HEK293T (cell line): ENCODE data around the gene KRT27.

Experiments
- CTCF ChIA-PET: fragments of 350-600 bp; formaldehyde crosslinking; extraction: SDS; loops from one replicate; lab custom pipeline; 2021; ENCODE audit warnings: antibody characterized with exemption, inconsistent platforms; lab: Yijun Ruan, JAX
- POLR2A ChIA-PET: fragments of 350-600 bp; formaldehyde crosslinking; extraction: SDS; loops from one replicate; lab custom pipeline; 2020; ENCODE audit warnings: antibody characterized with exemption, inconsistent platforms; lab: Yijun Ruan, JAX
- DNase-seq: peaks from one replicate; pipeline ENCODE4 v3.0.0; 2012; ENCODE audit warnings: mixed read lengths; ENCODE audit errors: extremely low spot score
- ARNT ChIP-seq: fragments of 450-650 bp; IDR thresholded peaks from 2 replicates; pipeline ENCODE4 v1.6.1; 2017; ENCODE audit warnings: mild to moderate bottlenecking
- BHLHE40 ChIP-seq: fragments of 450-650 bp; IDR thresholded peaks from 2 replicates; pipeline ENCODE4 v1.6.1; 2016; ENCODE audit warnings: mild to moderate bottlenecking, moderate library complexity, borderline replicate concordance
- CTBP1 ChIP-seq: fragments of 450-650 bp; IDR thresholded peaks from 2 replicates; pipeline ENCODE4 v1.6.1; 2016; ENCODE audit warnings: borderline replicate concordance
- ELF4 ChIP-seq: fragments of 450-650 bp; IDR thresholded peaks from 2 replicates; pipeline ENCODE4 v1.6.1; 2017; ENCODE audit warnings: antibody characterized with exemption
- FOXA1 ChIP-seq: fragments of 450-650 bp; IDR thresholded peaks from 2 replicates; pipeline ENCODE4 v1.6.1; 2016; ENCODE audit warnings: mild to moderate bottlenecking
- FOXK2 ChIP-seq: fragments of 450-650 bp; IDR thresholded peaks from 2 replicates; pipeline ENCODE4 v1.6.1; 2016; ENCODE audit warnings: mild to moderate bottlenecking
- FOXM1 ChIP-seq: fragments of 450-650 bp; IDR thresholded peaks from 2 replicates; pipeline ENCODE4 v1.6.1; 2017; ENCODE audit warnings: mild to moderate bottlenecking, borderline replicate concordance
- HDGF ChIP-seq: fragments of 450-650 bp; IDR thresholded peaks from 2 replicates; pipeline ENCODE4 v1.6.1; 2017; ENCODE audit warnings: antibody characterized with exemption, borderline replicate concordance
- L3MBTL2 ChIP-seq: fragments of 450-650 bp; conservative IDR thresholded peaks from 2 replicates; pipeline ENCODE4 v1.6.1; 2016; ENCODE audit warnings: mild to moderate bottlenecking
- LEF1 ChIP-seq: fragments of 450-650 bp; IDR thresholded peaks from 2 replicates; pipeline ENCODE4 v1.6.1; 2017; ENCODE audit warnings: mild to moderate bottlenecking, borderline replicate concordance
- NFRKB ChIP-seq: fragments of 450-650 bp; IDR thresholded peaks from 2 replicates; pipeline ENCODE4 v1.6.1; 2016; ENCODE audit warnings: mild to moderate bottlenecking, moderate library complexity
- SP1 ChIP-seq: fragments of 450-650 bp; IDR thresholded peaks from 2 replicates; pipeline ENCODE4 v1.6.1; 2017
- SUZ12 ChIP-seq: fragments of 450-650 bp; IDR thresholded peaks from 2 replicates; pipeline ENCODE4 v1.6.1; 2016; ENCODE audit warnings: mild to moderate bottlenecking
- TARDBP ChIP-seq: fragments of 450-650 bp; IDR thresholded peaks from 2 replicates; pipeline ENCODE4 v1.6.1; 2016
- ZNF384 ChIP-seq: fragments of 450-650 bp; IDR thresholded peaks from 2 replicates; pipeline ENCODE4 v1.6.1; 2016
- TF ChIP-seq, protein P1 (sequence below): fragments of 450-650 bp; IDR thresholded peaks from 2 replicates; pipeline ENCODE4 v1.6.1; 2016

KRT27 gene

DNA sequence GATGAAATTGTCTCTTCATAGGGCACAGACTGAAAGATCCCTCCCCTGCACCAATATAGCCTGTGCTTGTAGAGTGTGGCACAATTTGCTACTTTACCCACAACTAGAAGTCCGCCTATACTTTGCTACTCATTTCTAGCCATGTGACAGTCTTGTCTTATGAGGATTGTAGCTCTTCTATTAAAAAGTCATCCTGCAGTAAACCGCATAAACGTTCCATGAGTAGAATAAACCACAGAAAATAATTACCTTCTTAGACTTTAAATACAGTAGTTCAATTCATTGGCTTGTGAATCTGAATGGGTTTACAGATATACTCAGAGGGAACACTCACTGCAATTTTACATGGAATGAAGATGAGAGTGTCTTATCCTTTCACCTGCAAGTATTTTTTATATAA, 4.4 kb downstream of the KRT27 start:
- TF ChIP-seq FOXK2 (no peak), SP1 (no peak), ZNF384 (no peak), HDGF (no peak), FOXM1 (no peak), CTBP1 (no peak), ARNT (no peak), BHLHE40 (no peak), ELF4 (no peak), FOXA1 (no peak), L3MBTL2 (no peak), TARDBP (no peak)
- TF ChIP-seq, protein P1, sequence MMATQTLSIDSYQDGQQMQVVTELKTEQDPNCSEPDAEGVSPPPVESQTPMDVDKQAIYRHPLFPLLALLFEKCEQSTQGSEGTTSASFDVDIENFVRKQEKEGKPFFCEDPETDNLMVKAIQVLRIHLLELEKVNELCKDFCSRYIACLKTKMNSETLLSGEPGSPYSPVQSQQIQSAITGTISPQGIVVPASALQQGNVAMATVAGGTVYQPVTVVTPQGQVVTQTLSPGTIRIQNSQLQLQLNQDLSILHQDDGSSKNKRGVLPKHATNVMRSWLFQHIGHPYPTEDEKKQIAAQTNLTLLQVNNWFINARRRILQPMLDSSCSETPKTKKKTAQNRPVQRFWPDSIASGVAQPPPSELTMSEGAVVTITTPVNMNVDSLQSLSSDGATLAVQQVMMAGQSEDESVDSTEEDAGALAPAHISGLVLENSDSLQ = no peak
- ChIA-PET CTCF (no interaction called here), POLR2A (no interaction called here)
- DNase-seq = no peak

DNA sequence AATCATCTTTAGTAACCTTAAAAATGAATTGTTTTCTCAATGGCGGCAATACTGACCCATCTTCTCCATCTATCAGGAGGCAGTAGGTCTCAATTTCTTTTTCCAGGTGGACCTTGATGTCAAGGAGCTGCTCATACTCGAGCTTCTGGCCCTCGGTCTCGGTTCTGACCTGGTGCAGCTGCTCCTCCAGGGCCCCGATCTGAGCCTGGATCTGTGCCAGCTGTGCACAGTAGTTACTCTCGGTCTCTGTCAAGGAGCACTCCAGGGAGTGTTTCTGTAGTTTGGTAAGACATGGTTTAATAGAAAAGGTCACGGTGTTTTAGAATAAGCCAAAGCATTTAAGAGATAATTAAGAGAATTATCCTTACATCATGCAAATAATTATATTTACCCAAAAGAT, 4.9 kb downstream of the KRT27 start:
- DNase-seq = no peak
- POLR2A ChIA-PET = no interaction called here
- TF ChIP-seq ELF4 = no peak
- no peak for TF ChIP-seq L3MBTL2
- TF ChIP-seq FOXM1 = no peak
- TF ChIP-seq CTBP1 = no peak
- no peak for TF ChIP-seq SP1
- TF ChIP-seq, protein P1 = no peak
- TF ChIP-seq ZNF384 = no peak
- TF ChIP-seq NFRKB = no peak
- no peak for TF ChIP-seq HDGF
- no peak for TF ChIP-seq BHLHE40
- no peak for TF ChIP-seq FOXK2
- no peak for TF ChIP-seq SUZ12
- TF ChIP-seq LEF1 = no peak
- no peak for TF ChIP-seq TARDBP
- no peak for TF ChIP-seq ARNT
- TF ChIP-seq FOXA1 = no peak
- CTCF ChIA-PET = no interaction called here

DNA sequence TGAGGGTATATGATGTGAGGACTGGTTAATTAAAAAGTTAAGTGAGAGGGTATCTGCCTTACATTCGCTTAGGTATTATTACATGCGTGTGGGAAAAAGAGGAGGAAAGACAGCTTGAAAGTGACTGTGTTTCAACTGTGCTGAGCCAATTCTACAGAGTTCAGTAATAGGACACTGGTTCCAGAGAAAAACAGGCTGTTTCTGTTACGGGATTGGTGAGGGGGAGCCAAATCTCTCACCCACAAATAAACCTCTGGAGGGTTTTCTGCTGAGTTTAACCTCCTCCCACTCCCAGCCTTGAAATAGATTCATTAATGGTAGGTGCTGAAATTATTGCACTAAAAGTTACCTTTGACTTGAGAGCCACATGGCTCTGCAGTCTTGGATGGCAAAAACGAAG, 6.4 kb downstream of the KRT27 start:
- TF ChIP-seq ZNF384 (no peak), ELF4 (no peak), FOXA1 (no peak), L3MBTL2 (no peak), CTBP1 (no peak), SP1 (no peak), TARDBP (no peak), LEF1 (no peak), BHLHE40 (no peak)
- TF ChIP-seq, protein P1 = no peak
- ChIA-PET CTCF (no interaction called here), POLR2A (interaction anchor here (0.5 kb wide), 1 partner anchor 128 kb away, joined by 3 read pairs; the partner anchor contains the start of gene SMARCE1)
- DNase-seq = no peak

- TF ChIP-seq NFRKB = no peak
- TF ChIP-seq L3MBTL2 = no peak
- TF ChIP-seq BHLHE40 = no peak
- TF ChIP-seq ZNF384 = no peak
- TF ChIP-seq SUZ12 = no peak
- no peak for TF ChIP-seq FOXM1
- TF ChIP-seq TARDBP = no peak
- no peak for TF ChIP-seq HDGF
- TF ChIP-seq FOXA1 = no peak
- no peak for TF ChIP-seq LEF1
- ChIA-PET POLR2A (no interaction called here), CTCF (interaction anchor here (1.0 kb wide), 1 partner anchor 156 kb away, joined by 3 read pairs; no protein-coding TSS in a partner anchor)
- no peak for DNase-seq
These were observed 10.2 kb downstream of the KRT27 start, which contains the start of gene KRT26 for GRCh38 chr17:40772101-40772500. Gene KRT26, minus strand, starts transcription at chr17:40772201. Its CDS starts 88 bp downstream, at chr17:40772113.

DNA sequence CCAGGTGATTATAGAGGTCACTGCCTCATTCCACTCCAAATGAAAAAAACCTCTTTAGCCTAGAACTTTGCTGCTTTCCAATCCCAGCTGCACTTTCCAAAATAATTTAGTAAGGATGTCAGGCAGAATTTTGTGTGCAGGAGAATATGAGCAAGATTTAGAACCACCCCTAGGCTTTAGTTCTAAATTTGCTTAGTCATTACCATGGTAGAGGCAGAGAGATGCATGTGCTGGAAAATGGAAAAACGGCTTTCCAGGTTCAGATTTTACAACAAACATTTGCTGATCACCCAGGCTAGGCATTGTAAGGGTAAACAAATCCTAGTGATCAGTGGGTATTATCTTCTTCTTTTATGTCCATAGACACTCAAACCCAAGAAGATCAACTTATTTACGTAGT, 16.7 kb downstream of the KRT27 start:
- CTCF ChIA-PET = no interaction called here
- DNase-seq = no peak
- TF ChIP-seq LEF1 (no peak), HDGF (no peak), FOXM1 (no peak), CTBP1 (no peak), FOXK2 (no peak), BHLHE40 (no peak), ARNT (no peak), NFRKB (no peak), SUZ12 (no peak), L3MBTL2 (no peak), TARDBP (no peak), ELF4 (no peak), FOXA1 (no peak), SP1 (no peak), ZNF384 (no peak)
- TF ChIP-seq, protein P1 = no peak
- POLR2A ChIA-PET = no interaction called here

- POLR2A ChIA-PET = no interaction called here
- TF ChIP-seq CTBP1 = no peak
- no peak for TF ChIP-seq NFRKB
- TF ChIP-seq, protein P1 = no peak
- no peak for TF ChIP-seq LEF1
- TF ChIP-seq ARNT = no peak
- TF ChIP-seq HDGF = no peak
- no peak for TF ChIP-seq FOXA1
- TF ChIP-seq TARDBP = no peak
- TF ChIP-seq L3MBTL2 = no peak
- TF ChIP-seq FOXK2 = no peak
- TF ChIP-seq ZNF384 = no peak
- TF ChIP-seq BHLHE40 = no peak
- no peak for TF ChIP-seq FOXM1
- no peak for TF ChIP-seq SP1
- TF ChIP-seq ELF4 = no peak
- TF ChIP-seq SUZ12 = no peak
- CTCF ChIA-PET = no interaction called here
- DNase-seq = no peak
These were observed 18.6 kb downstream of the KRT27 start for GRCh38 chr17:40763752-40764151.
